CD14-positive monocyte (primary cell): Measurements from ENCODE around the gene ROBO1. TPM values are rescaled to one million over a fixed set of nuclear protein-coding genes. Genes with fewer than 3 reads are reported as not detected.

Experiments
- DNase-seq, 3 donors: peaks; one replicate each; pipeline ENCODE4 v3.0.0-alpha.2; 2011 to 2022
- H2AFZ ChIP-seq: 2 replicates; pipeline ENCODE4 v1.6.0; 2012; ENCODE audit warnings: mild to moderate bottlenecking, low read depth, low read length, inconsistent platforms; ENCODE audit not compliant: insufficient read depth, poor library complexity, severe bottlenecking
- H3K27ac ChIP-seq, 2 donors: 1 replicate in 1 of 2; 2 replicates in 1 of 2; pipeline ENCODE4 v1.5.1; 2012 to 2013; ENCODE audit warnings: low read length in 2 of 2, control low read depth in 1 of 2, inconsistent platforms in 1 of 2, low read depth in 1 of 2, mild to moderate bottlenecking in 1 of 2
- H3K27me3 ChIP-seq, 2 donors: one replicate each; pipeline versions ENCODE4 v1.6.0 to v1.6.1; 2011 to 2013; ENCODE audit warnings: low read length in 2 of 2; ENCODE audit not compliant: control insufficient read depth in 2 of 2, insufficient read depth in 2 of 2
- H3K36me3 ChIP-seq, 2 donors: replicated peaks in 1 of 2; 1 replicate in 1 of 2; 2 replicates in 1 of 2; pipeline versions ENCODE4 v1.5.1 to v1.6.1; 2012 to 2013; ENCODE audit warnings: low read length in 2 of 2, control low read depth in 1 of 2, inconsistent platforms in 1 of 2, mild to moderate bottlenecking in 1 of 2; ENCODE audit not compliant: insufficient read depth in 2 of 2, control insufficient read depth in 1 of 2
- H3K4me1 ChIP-seq, 2 donors: 1 replicate in 1 of 2; 2 replicates in 1 of 2; pipeline versions ENCODE4 v1.5.1 to v1.6.1; 2012 to 2013; ENCODE audit warnings: low read length in 2 of 2, control low read depth in 1 of 2, inconsistent platforms in 1 of 2, mild to moderate bottlenecking in 1 of 2, moderate library complexity in 1 of 2; ENCODE audit not compliant: insufficient read depth in 2 of 2, control insufficient read depth in 1 of 2
- H3K4me2 ChIP-seq: replicated peaks from 2 replicates; pipeline ENCODE3; 2012; ENCODE audit warnings: low read length, moderate library complexity, mild to moderate bottlenecking; ENCODE audit not compliant: poor library complexity, severe bottlenecking; ENCODE audit errors: extremely low read depth
- H3K4me3 ChIP-seq, 3 experiments: fragments of 200-600 bp in 1 of 3; sonication (generic) in 1 of 3; replicated peaks in 1 of 3; 1 replicate in 2 of 3; 2 replicates in 1 of 3; pipeline ENCODE4 v1.5.1; 2011 to 2013; ENCODE audit warnings: low read length in 3 of 3, mild to moderate bottlenecking in 3 of 3, control low read depth in 2 of 3, low read depth in 2 of 3, inconsistent platforms in 1 of 3, moderate library complexity in 1 of 3
- H3K79me2 ChIP-seq: 2 replicates; pipeline ENCODE4 v1.6.0; 2012; ENCODE audit warnings: mild to moderate bottlenecking, control low read depth, inconsistent platforms, low read length, moderate library complexity; ENCODE audit not compliant: insufficient read depth
- H3K9ac ChIP-seq: 2 replicates; pipeline ENCODE4 v1.6.0; 2017; ENCODE audit warnings: low read length, mild to moderate bottlenecking; ENCODE audit not compliant: insufficient read depth, poor library complexity, severe bottlenecking
- H3K9me3 ChIP-seq, 2 donors: replicated peaks in 1 of 2; 1 replicate in 1 of 2; 2 replicates in 1 of 2; pipeline versions ENCODE4 v1.5.1 to v1.6.1; 2012 to 2013; ENCODE audit warnings: low read length in 2 of 2, control low read depth in 1 of 2; ENCODE audit not compliant: control insufficient read depth in 1 of 2, insufficient read depth in 1 of 2
- H4K20me1 ChIP-seq: 2 replicates; pipeline ENCODE4 v1.6.0; 2012; ENCODE audit warnings: mild to moderate bottlenecking, low read length, control low read depth, moderate library complexity; ENCODE audit not compliant: insufficient read depth
- H3K27ac Mint-ChIP-seq, 7 donors: one replicate each; pipeline ENCODE4 v1.8.0; 2020; ENCODE audit warnings: mild to moderate bottlenecking in 7 of 7, mixed read lengths in 7 of 7, moderate library complexity in 6 of 7, inconsistent platforms in 2 of 7
- H3K27me3 Mint-ChIP-seq, 3 donors: one replicate each; pipeline ENCODE4 v1.8.0; 2021 to 2022; ENCODE audit warnings: low read depth in 3 of 3, mild to moderate bottlenecking in 3 of 3, mixed read lengths in 3 of 3, moderate library complexity in 3 of 3, inconsistent platforms in 1 of 3
- H3K36me3 Mint-ChIP-seq, 2 donors: one replicate each; pipeline ENCODE4 v1.8.0; 2020; ENCODE audit warnings: mixed read lengths in 2 of 2, inconsistent platforms in 1 of 2, mild to moderate bottlenecking in 1 of 2
- H3K4me1 Mint-ChIP-seq: one replicate; pipeline ENCODE4 v1.8.0; 2020; ENCODE audit warnings: mild to moderate bottlenecking, mixed read lengths
- H3K4me3 Mint-ChIP-seq, 2 donors: one replicate each; pipeline ENCODE4 v1.8.0; 2020; ENCODE audit warnings: mild to moderate bottlenecking in 2 of 2, mixed read lengths in 2 of 2, moderate library complexity in 1 of 2
- H3K9me3 Mint-ChIP-seq, 7 donors: one replicate each; pipeline ENCODE4 v1.8.0; 2020 to 2022; ENCODE audit warnings: mixed read lengths in 7 of 7, mild to moderate bottlenecking in 6 of 7, moderate library complexity in 6 of 7, inconsistent platforms in 2 of 7
- CTCF ChIP-seq: fragments of 200-600 bp; IDR thresholded peaks from one replicate; pipeline ENCODE4 v1.8.0; 2022; ENCODE audit warnings: antibody characterized with exemption, mild to moderate bottlenecking
- WGBS: methylation state at CpG from one replicate; pipeline ENCODE4 v1.1.5; 2013; ENCODE audit warnings: missing lambda C conversion rate; ENCODE audit not compliant: insufficient coverage; 5-methylcytosine and 5-hydroxymethylcytosine counted together
- intact Hi-C, 2 donors: fragments of 100-400 bp; cut with micrococcal nuclease; formaldehyde crosslinking; loops; one replicate each; pipeline versions ENCODE4 v1.15.0 to v1.15.1; 2023
- polyA plus RNA-seq, 3 donors: library from polyadenylated mRNA; depleted of rRNA in 1 of 3; unstranded in 2 of 3; stranded (reverse) in 1 of 3; fragments of 300-500 nt in 2 of 3; fragments of >200 nt in 1 of 3; fragmentation: Illumina TruSeq in 2 of 3; gene quantifications; 1 replicate in 2 of 3; 2 replicates in 1 of 3; pipeline ENCODE4 v1.2.3, GENCODE V29; 2012 to 2021

The ROBO1 gene
- polyA plus RNA-seq, 3 donors = 0.09 to 0.10 TPM; not detected in 1

GRCh38 chr3:79661896-79662295 lies 105.9 kb downstream of the ROBO1 start:
- H3K9me3 Mint-ChIP-seq = peaks cover 0 to 14% (median 1%) of the 10 kb centered on the region in 7 donors
- no peaks in the 10 kb centered on the region for H3K36me3 Mint-ChIP-seq
- Histone ChIP-seq H3K9ac (no peak overlapping the region), H4K20me1 (no peaks in the 10 kb centered on the region), H3K4me1 (no peaks in the 10 kb centered on the region), H2AFZ (no peak overlapping the region), H3K36me3 (no peaks in the 10 kb centered on the region), H3K9me3 (peaks cover 2 to 14% of the 10 kb centered on the region in 2 donors), H3K79me2 (no peaks in the 10 kb centered on the region), H3K27ac (no peak overlapping the region), H3K4me3 (no peak overlapping the region), H3K4me2 (no peak overlapping the region), H3K27me3 (no peaks in the 10 kb centered on the region)
- DNase-seq = no peak
- no peak overlapping the region for H3K4me3 Mint-ChIP-seq
- intact Hi-C loops = no loop called here
- H3K27ac Mint-ChIP-seq = no peak overlapping the region
- no peaks in the 10 kb centered on the region for H3K4me1 Mint-ChIP-seq
- H3K27me3 Mint-ChIP-seq = peaks cover 0 to 2% (median 1%) of the 10 kb centered on the region in 3 donors
- no peak for TF ChIP-seq CTCF
- WGBS = no CpG with 5 or more reads among the region's 3 CpGs

GRCh38 chr3:79657076-79657475 lies 110.7 kb downstream of the ROBO1 start:
- Histone ChIP-seq H3K4me1 (no peaks in the 10 kb centered on the region), H2AFZ (no peak overlapping the region), H3K4me2 (no peak overlapping the region), H3K79me2 (no peaks in the 10 kb centered on the region), H3K36me3 (no peaks in the 10 kb centered on the region), H3K27ac (no peak overlapping the region), H4K20me1 (no peaks in the 10 kb centered on the region), H3K9me3 (peaks cover 2 to 10% of the 10 kb centered on the region in 2 donors), H3K9ac (no peak overlapping the region), H3K4me3 (no peak overlapping the region), H3K27me3 (no peaks in the 10 kb centered on the region)
- no peak for DNase-seq
- no peak for TF ChIP-seq CTCF
- Mint-ChIP-seq H3K4me3 (no peak overlapping the region), H3K27me3 (peaks cover 0 to 2% (median 0%) of the 10 kb centered on the region in 3 donors), H3K4me1 (no peaks in the 10 kb centered on the region), H3K9me3 (peaks cover 0 to 10% (median 0%) of the 10 kb centered on the region in 7 donors), H3K36me3 (no peaks in the 10 kb centered on the region), H3K27ac (no peak overlapping the region)
- intact Hi-C loops = no loop called here
